ENCODE data around the gene AUTS2.

Gene AUTS2

GRCh38 chr7:70582927-70583895, 984.9 kb downstream of the AUTS2 start:
- Mint-ChIP-seq H3K4me3 (peak overlapping the region; percentile 14 to 42 (median 24)), H3K27ac (peak overlapping the region; percentile 80 to 94 (median 91)), H3K36me3 (ENCODE audit: low read depth) (no peaks in the 10 kb centered on the region), H3K4me1 (peaks cover 60% of the 10 kb centered on the region), H3K9me3 (no peaks in the 10 kb centered on the region), H3K27me3 (ENCODE audit: low read depth) (no peaks in the 10 kb centered on the region)
- TF ChIP-seq CTCF (IDR thresholded peaks at IDR 0.05; ENCODE audit: unreplicated experiment in 3 of 3) = no peak

GRCh38 chr7:70583965-70584883, 985.9 kb downstream of the AUTS2 start:
- Mint-ChIP-seq H3K9me3 (no peaks in the 10 kb centered on the region), H3K4me1 (peaks cover 68% of the 10 kb centered on the region), H3K27me3 (ENCODE audit: low read depth) (no peaks in the 10 kb centered on the region), H3K36me3 (ENCODE audit: low read depth) (no peaks in the 10 kb centered on the region), H3K27ac (peak overlapping the region; percentile 80 to 94 (median 91)), H3K4me3 (peak overlapping the region in 2 of 3 experiments; percentile 13 to 35)
- TF ChIP-seq CTCF (IDR thresholded peaks at IDR 0.05; ENCODE audit: unreplicated experiment in 3 of 3) = no peak

GRCh38 chr7:70585071-70585470, 986.8 kb downstream of the AUTS2 start:
- Mint-ChIP-seq H3K36me3 (ENCODE audit: low read depth) (no peaks in the 10 kb centered on the region), H3K9me3 (no peaks in the 10 kb centered on the region), H3K4me1 (peaks cover 63% of the 10 kb centered on the region), H3K27ac (peak overlapping the region; percentile 18 to 91 (median 80)), H3K27me3 (ENCODE audit: low read depth) (no peaks in the 10 kb centered on the region), H3K4me3 (no peak overlapping the region)
- peak in 1 of 3 experiments; percentile 15 for TF ChIP-seq CTCF (IDR thresholded peaks at IDR 0.05; ENCODE audit: unreplicated experiment in 3 of 3)

- Mint-ChIP-seq H3K4me3 (no peak overlapping the region), H3K9me3 (no peaks in the 10 kb centered on the region), H3K4me1 (peaks cover 70% of the 10 kb centered on the region), H3K36me3 (ENCODE audit: low read depth) (no peaks in the 10 kb centered on the region), H3K27ac (no peak overlapping the region), H3K27me3 (ENCODE audit: low read depth) (peaks cover 9% of the 10 kb centered on the region)
- no peak for TF ChIP-seq CTCF (IDR thresholded peaks at IDR 0.05; ENCODE audit: unreplicated experiment in 3 of 3)
Observed at GRCh38 chr7:70586822-70587221, 988.5 kb downstream of the AUTS2 start.

- Mint-ChIP-seq H3K9me3 (no peaks in the 10 kb centered on the region), H3K36me3 (ENCODE audit: low read depth) (no peaks in the 10 kb centered on the region), H3K27me3 (ENCODE audit: low read depth) (peaks cover 9% of the 10 kb centered on the region), H3K4me1 (peaks cover 63% of the 10 kb centered on the region), H3K27ac (peak overlapping the region; percentile 23 to 68 (median 57)), H3K4me3 (peak overlapping the region in 1 of 3 experiments; percentile 4)
- TF ChIP-seq CTCF (IDR thresholded peaks at IDR 0.05; ENCODE audit: unreplicated experiment in 3 of 3) = no peak
Observed at GRCh38 chr7:70587739-70588138, 989.5 kb downstream of the AUTS2 start.
